Small intestine (tissue), 7 donors: ENCODE data around the gene GRID2. TPM values are rescaled to one million over a fixed set of nuclear protein-coding genes. Genes with fewer than 3 reads are reported as not detected.
A peak's percentile ranks its signal among the peaks of the same experiment; 100 is the strongest.

Source experiments
- DNase-seq, 2 donors: peaks; one replicate each; pipeline versions ENCODE4 v3.0.0 to v3.0.0-alpha.2; 2013
- FAIRE-seq: peaks from 2 replicates; lab custom pipeline; 2012; peaks lifted over from hg19 to GRCh38; lab: Jason Lieb, UNC
- H3K27ac ChIP-seq, 3 donors: one replicate each; pipeline ENCODE4 v1.5.1; 2013; ENCODE audit warnings: low read length in 2 of 3, mild to moderate bottlenecking in 2 of 3, control low read depth in 1 of 3, inconsistent platforms in 1 of 3, low read depth in 1 of 3, moderate library complexity in 1 of 3
- H3K27me3 ChIP-seq, 3 donors: one replicate each; pipeline ENCODE4 v1.6.1; 2013; ENCODE audit warnings: low read length in 3 of 3, inconsistent platforms in 1 of 3; ENCODE audit not compliant: control insufficient read depth in 3 of 3, insufficient read depth in 3 of 3
- H3K36me3 ChIP-seq, 3 donors: one replicate each; pipeline ENCODE4 v1.6.1; 2013; ENCODE audit warnings: low read length in 3 of 3, inconsistent platforms in 1 of 3, low read depth in 1 of 3, mild to moderate bottlenecking in 1 of 3, moderate library complexity in 1 of 3; ENCODE audit not compliant: control insufficient read depth in 3 of 3, insufficient read depth in 2 of 3
- H3K4me1 ChIP-seq, 3 donors: one replicate each; pipeline ENCODE4 v1.6.1; 2013; ENCODE audit warnings: low read length in 2 of 3, inconsistent platforms in 1 of 3, low read depth in 1 of 3, mild to moderate bottlenecking in 1 of 3, moderate library complexity in 1 of 3; ENCODE audit not compliant: control insufficient read depth in 3 of 3, insufficient read depth in 2 of 3
- H3K4me3 ChIP-seq, 3 donors: one replicate each; pipeline ENCODE4 v1.5.1; 2013; ENCODE audit warnings: low read length in 3 of 3, control low read depth in 1 of 3, inconsistent platforms in 1 of 3, low read depth in 1 of 3, mild to moderate bottlenecking in 1 of 3, moderate library complexity in 1 of 3
- H3K9me3 ChIP-seq, 2 donors: one replicate each; pipeline ENCODE4 v1.6.1; 2013; ENCODE audit warnings: low read depth in 1 of 2, low read length in 1 of 2; ENCODE audit not compliant: control insufficient read depth in 2 of 2, insufficient read depth in 1 of 2
- WGBS, 3 donors: extraction: QIAGEN DNeasy Blood & Tissue Kit; methylation state at CpG; one replicate each; pipeline ENCODE4 v1.1.7; 2013; 5-methylcytosine and 5-hydroxymethylcytosine counted together
- polyA plus RNA-seq, 4 donors: library from polyadenylated mRNA; stranded (reverse) in 3 of 4; unstranded in 1 of 4; fragments of 200-250 nt in 3 of 4; fragments of 120-200 nt in 1 of 4; gene quantifications; one replicate each; pipeline versions ENCODE4 v1.2.1 to v1.2.3, GENCODE V29; 2013
- donor health status: healthy with polysubstance abuse.
- donor health status: control.
- donor health status: control.
- donor health status: Bipolar disorder and iron deficiency.
- donor health status: healthy.

GRID2 gene
- polyA plus RNA-seq, 4 donors, result 0.06 to 0.27 (median 0.21) TPM; not detected in 1

DNA sequence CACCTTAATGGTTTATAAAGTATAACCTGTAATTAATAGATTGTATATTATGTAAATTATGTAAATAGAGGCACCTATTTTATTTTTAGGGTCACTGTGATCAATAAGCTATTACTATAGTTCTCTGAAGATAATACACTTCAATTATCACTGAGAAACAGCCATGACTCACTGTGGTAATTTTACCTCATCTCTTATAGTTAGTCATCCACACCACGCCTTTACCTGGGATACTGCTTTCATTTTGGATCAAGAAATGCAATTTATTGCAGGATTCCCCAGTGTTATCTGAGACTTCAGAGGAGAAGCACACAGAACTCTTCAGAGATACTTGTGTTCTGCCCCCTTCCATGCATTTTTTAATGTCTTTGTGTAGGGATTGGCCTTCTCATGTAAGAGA is 1176.7 kb downstream of the GRID2 start:
- DNase-seq, result peak in 1 of 2 donors; percentile 49
- Histone ChIP-seq H3K9me3 (no peaks in the 10 kb centered on the region), H3K4me3 (no peak overlapping the region), H3K27me3 (no peaks in the 10 kb centered on the region), H3K4me1 (no peaks in the 10 kb centered on the region), H3K27ac (no peak overlapping the region), H3K36me3 (no peaks in the 10 kb centered on the region)
- FAIRE-seq, result no peak
- 10 to 68% (median 30%) methylated on average over 1 of the region's 1 CpG for WGBS, 3 donors

DNA sequence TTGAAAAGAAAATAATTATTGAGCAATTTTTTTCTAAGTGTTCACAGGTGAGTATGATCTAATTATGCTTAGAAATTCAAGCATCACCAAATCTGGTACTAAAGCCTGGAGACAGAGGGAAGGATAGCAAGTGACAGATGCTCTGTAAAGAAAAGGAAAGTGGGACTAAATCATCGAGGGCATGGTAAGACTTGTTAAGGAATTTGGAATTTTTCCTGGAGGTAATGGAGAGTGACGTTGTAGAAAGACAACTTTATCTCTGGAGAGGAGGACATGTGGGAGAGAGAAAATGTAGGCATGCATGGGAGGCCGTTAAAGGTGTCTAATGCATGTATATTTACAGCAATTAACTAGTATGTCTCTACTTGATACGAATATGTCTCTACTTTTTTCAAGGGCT is 1191.6 kb downstream of the GRID2 start:
- no peaks in the 10 kb centered on the region for H3K36me3 ChIP-seq
- no peak for FAIRE-seq
- no peak for DNase-seq
- H3K27ac ChIP-seq, result no peak overlapping the region
- no peaks in the 10 kb centered on the region for H3K9me3 ChIP-seq
- WGBS, 3 donors, result 70 to 78% (median 72%) methylated on average over 4 of the region's 4 CpGs
- no peaks in the 10 kb centered on the region for H3K4me1 ChIP-seq
- no peak overlapping the region for H3K4me3 ChIP-seq
- H3K27me3 ChIP-seq, result no peaks in the 10 kb centered on the region

DNA sequence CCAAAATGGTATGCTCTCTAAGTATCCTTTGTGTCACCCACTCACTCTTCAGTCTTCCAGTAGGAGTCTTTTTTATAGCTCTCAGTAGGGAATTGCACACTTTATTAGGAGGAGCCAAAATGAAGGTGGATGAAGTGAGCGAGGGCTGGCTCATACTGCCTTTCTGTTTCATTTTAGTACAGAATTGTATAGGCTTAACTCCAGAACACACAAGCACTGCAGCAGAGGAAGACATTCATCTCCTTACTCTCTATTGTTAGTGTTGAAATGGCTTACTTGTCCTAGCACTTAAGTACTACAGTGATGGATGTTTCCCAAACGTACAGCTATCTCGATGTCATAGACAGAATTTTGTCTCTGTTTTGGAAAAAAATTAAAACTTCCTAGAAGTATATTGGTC is 1197.5 kb downstream of the GRID2 start:
- Histone ChIP-seq H3K27me3 (no peaks in the 10 kb centered on the region), H3K4me1 (no peaks in the 10 kb centered on the region), H3K36me3 (no peaks in the 10 kb centered on the region), H3K4me3 (no peak overlapping the region), H3K9me3 (no peaks in the 10 kb centered on the region), H3K27ac (no peak overlapping the region)
- WGBS, 3 donors, result 44 to 82% (median 76%) methylated on average over 3 of the region's 3 CpGs
- FAIRE-seq, result no peak
- no peak for DNase-seq

DNA sequence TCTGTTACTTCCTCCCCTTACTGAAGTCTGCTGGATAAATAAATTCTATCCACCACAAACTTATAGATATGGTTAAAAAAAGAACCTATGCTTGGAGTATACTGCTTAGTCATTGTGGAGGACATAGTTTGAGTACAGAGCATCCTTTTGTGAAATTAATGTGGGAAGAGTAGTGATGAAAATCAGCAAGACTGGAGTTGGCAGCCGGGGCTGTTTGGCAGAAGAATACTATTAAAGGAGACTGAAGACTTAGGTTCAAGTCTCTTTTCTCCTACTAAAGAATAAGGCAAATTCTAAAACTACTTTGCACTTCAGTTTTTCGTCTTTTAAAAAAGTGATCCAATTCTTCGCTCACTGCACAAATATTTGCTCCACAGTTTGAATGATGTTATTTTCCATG is 1198.2 kb downstream of the GRID2 start:
- no peak for FAIRE-seq

DNA sequence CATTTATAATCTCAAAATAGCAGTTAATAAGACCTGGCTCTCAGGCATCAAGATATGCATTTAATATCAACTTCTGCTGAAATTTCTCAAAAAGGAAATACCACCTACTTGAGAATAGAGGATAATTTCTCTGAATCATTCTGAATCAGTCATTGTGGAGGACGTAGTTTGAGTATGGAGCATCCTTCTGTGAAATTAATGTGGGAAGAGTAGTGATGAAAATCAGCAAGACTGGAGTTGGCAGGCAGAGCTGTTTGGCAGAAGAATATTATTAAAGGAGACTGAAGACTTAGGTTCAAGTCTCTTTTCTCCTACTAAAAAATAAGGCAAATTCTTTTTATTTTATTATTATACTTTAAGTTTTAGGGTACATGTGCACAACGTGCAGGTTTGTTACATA is 1199.2 kb downstream of the GRID2 start:
- Histone ChIP-seq H3K4me3 (no peak overlapping the region), H3K4me1 (no peaks in the 10 kb centered on the region), H3K9me3 (no peaks in the 10 kb centered on the region), H3K36me3 (no peaks in the 10 kb centered on the region), H3K27ac (no peak overlapping the region), H3K27me3 (no peaks in the 10 kb centered on the region)
- no peak for DNase-seq
- no peak for FAIRE-seq
- 69 to 82% (median 79%) methylated on average over 2 of the region's 2 CpGs for WGBS, 3 donors

More for the DNA sequence above, 1198.2 kb downstream of the GRID2 start:
- Histone ChIP-seq H3K9me3 (no peaks in the 10 kb centered on the region), H3K4me3 (no peak overlapping the region), H3K27ac (no peak overlapping the region), H3K27me3 (no peaks in the 10 kb centered on the region), H3K36me3 (no peaks in the 10 kb centered on the region), H3K4me1 (no peaks in the 10 kb centered on the region)
- no peak for DNase-seq
- 78 to 90% (median 79%) methylated on average over 3 of the region's 3 CpGs for WGBS, 3 donors

DNA sequence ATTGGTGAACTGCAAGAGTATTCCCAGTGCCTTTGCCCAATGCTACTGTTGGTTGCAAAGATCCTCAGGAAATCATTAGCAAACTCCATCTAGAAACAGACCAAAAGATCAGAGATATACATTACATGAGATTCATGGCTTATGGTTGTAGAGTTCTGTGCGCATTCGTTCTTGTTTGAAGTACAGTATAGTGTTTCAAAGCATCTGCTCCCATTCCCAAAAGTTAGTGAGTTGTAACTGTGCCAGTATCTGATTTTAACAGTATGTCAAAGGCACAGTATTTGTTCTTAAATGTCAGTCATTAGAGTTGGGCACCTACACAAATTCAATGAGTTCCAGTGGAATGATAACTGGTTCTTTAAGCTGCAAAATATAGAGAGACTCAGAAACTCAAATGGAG is 1210.1 kb downstream of the GRID2 start:
- Histone ChIP-seq H3K4me1 (no peaks in the 10 kb centered on the region), H3K9me3 (no peaks in the 10 kb centered on the region), H3K4me3 (no peak overlapping the region), H3K27me3 (no peaks in the 10 kb centered on the region), H3K36me3 (no peaks in the 10 kb centered on the region), H3K27ac (no peak overlapping the region)
- DNase-seq (no peak), FAIRE-seq (no peak)
- 77 to 98% (median 94%) methylated on average over 2 of the region's 2 CpGs for WGBS, 3 donors

DNA sequence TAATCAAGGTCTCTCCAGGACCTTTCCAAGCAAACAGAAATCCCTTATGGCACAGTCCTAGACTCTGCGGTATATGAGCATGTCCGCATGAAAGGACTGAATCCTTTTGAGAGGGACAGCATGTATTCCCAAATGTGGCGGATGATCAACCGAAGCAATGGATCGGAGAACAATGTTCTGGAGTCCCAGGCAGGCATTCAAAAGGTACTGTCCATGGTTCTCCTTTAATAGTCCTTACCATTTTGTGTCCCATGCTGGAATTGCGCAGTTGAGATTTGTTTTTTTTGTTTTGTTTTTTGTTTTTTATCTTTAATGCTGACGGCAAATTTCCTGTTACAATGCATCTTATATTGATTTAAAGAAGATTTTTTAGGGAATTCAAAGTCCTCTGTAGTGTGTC is 1211.4 kb downstream of the GRID2 start:
- 94 to 97% (median 95%) methylated on average over 7 of the region's 7 CpGs for WGBS, 3 donors
- Histone ChIP-seq H3K27ac (no peak overlapping the region), H3K4me3 (no peak overlapping the region), H3K27me3 (no peaks in the 10 kb centered on the region), H3K36me3 (no peaks in the 10 kb centered on the region), H3K4me1 (no peaks in the 10 kb centered on the region), H3K9me3 (no peaks in the 10 kb centered on the region)
- DNase-seq, result no peak
- no peak for FAIRE-seq

DNA sequence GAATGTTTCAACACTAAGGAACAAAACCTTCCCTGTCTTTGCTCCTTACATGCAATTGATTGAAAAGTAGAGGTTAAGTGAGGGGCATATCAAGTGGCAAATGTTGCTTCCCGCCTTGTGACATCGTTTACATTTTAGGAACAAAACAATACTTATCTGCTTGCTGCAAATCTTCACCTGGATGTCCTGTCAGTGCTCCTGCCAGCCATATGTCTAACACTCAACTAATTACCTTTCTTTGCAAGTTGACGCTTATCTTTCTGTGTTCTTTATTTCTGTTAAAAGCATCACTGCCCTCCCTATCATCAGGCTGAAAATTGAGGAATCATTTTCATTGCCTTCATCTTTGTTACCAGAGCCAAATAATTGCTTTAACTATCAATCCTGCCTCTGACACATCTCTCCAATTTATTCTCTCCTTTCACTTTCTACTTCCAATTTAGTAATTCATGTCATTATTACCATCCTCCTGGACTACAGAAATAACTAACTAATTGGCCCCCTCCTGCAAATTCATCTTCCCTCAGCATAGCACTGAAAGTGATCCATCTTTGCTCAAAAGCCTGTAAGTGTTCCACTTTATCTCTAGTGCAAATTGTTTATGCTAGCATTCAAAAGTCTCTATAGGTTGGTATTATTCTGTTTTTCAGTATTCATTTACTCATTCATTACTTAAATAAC is 1226.1 kb downstream of the GRID2 start:
- DNase-seq, result no peak
- Histone ChIP-seq H3K27me3 (no peaks in the 10 kb centered on the region), H3K4me1 (no peaks in the 10 kb centered on the region), H3K9me3 (no peaks in the 10 kb centered on the region), H3K36me3 (no peaks in the 10 kb centered on the region), H3K4me3 (no peak overlapping the region), H3K27ac (no peak overlapping the region)
- WGBS, 3 donors, result 63 to 77% (median 73%) methylated on average over 3 of the region's 3 CpGs
- no peak for FAIRE-seq

DNA sequence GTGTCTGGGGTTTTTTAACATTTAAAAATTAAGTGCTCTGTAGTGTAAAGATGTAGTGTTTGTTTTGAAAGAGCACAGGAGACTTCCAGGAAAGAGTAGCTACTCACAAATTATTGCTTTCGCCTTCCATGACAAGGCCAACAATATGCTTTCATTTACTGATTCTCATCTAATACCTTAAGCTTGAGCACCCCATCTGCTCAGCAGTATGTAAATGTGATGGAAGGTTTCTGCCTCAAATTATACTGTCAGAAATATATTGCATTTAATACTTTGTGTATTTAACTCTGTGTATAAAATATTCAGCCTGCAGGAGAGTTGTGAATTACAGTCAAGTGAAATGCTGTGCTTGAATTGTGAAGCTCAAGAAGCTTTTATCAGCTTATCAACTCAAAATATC is 1228.5 kb downstream of the GRID2 start:
- Histone ChIP-seq H3K36me3 (no peaks in the 10 kb centered on the region), H3K4me3 (no peak overlapping the region), H3K27ac (no peak overlapping the region), H3K4me1 (no peaks in the 10 kb centered on the region), H3K27me3 (no peaks in the 10 kb centered on the region), H3K9me3 (no peaks in the 10 kb centered on the region)
- DNase-seq (no peak), FAIRE-seq (no peak)
- WGBS, 3 donors, result 88 to 97% (median 94%) methylated on average over 1 of the region's 1 CpG
